Measurements from ENCODE around the gene AGPAT4.

DNA sequence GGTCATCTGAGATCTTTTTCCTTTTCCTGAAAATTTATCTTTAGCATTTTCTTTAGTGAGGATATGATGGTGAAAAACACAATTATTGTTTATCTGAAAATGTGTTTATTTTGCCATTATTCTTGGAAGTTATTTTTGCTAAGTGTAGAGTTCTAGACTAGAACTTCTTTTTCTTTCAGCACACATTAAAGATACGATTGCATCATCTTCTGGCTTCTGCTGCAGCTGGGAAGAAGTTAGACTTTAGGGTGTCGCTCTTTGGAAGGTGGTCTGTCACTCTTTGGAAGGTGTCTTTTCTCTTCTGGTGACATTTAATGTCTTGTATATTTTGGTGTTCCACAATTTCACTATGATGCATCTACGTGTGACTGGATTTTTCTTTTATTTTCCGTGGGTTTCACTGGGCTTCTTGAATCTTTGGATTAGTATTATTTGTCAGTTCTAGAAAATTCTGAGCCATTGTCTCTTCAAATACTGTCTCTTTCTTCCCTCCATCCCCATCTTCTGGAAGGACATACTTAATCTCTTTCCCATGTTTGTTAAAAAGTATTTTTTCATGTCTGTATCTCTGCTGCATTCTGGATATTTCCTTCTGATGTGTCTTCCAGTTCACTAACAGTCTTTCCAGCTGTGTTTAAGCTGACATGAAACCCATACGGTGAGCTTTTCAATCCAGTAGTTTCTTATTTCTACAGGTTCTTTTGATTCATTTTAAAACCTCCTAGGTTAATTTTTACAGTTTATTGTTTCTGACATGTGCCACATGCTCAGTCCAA, 81.0 kb downstream of the AGPAT4 start:
- TF ChIP-seq, protein P1, sequence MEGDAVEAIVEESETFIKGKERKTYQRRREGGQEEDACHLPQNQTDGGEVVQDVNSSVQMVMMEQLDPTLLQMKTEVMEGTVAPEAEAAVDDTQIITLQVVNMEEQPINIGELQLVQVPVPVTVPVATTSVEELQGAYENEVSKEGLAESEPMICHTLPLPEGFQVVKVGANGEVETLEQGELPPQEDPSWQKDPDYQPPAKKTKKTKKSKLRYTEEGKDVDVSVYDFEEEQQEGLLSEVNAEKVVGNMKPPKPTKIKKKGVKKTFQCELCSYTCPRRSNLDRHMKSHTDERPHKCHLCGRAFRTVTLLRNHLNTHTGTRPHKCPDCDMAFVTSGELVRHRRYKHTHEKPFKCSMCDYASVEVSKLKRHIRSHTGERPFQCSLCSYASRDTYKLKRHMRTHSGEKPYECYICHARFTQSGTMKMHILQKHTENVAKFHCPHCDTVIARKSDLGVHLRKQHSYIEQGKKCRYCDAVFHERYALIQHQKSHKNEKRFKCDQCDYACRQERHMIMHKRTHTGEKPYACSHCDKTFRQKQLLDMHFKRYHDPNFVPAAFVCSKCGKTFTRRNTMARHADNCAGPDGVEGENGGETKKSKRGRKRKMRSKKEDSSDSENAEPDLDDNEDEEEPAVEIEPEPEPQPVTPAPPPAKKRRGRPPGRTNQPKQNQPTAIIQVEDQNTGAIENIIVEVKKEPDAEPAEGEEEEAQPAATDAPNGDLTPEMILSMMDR (IDR thresholded peaks at IDR 0.05), result no peak
- no peak for TF ChIP-seq POLR2A (IDR thresholded peaks at IDR 0.05)
